GM18505 (cell line): ENCODE measurements around the gene TRAF7.
A peak's percentile ranks its signal among the peaks of the same experiment; 100 is the strongest.

Experiments used
- ATAC-seq: cut with Tn5 transposase; IDR thresholded peaks from one replicate; pipeline ENCODE4 v1.9.1; 2021; ENCODE audit not compliant: unreplicated experiment
- POLR2A ChIP-seq: IDR thresholded peaks from 4 replicates; pipeline ENCODE4 v1.6.1; 2011; ENCODE audit warnings: borderline replicate concordance; ENCODE audit not compliant: insufficient read depth, insufficient read length; ENCODE audit errors: extremely low read depth

The TRAF7 gene

GRCh38 chr16:2152695-2153506 is 2.7 kb upstream of the TRAF7 start:
- peak; percentile 50 for TF ChIP-seq POLR2A
- ATAC-seq = no peak

GRCh38 chr16:2154533-2155090 is 970 bp upstream of the TRAF7 start:
- ATAC-seq = no peak

DNA sequence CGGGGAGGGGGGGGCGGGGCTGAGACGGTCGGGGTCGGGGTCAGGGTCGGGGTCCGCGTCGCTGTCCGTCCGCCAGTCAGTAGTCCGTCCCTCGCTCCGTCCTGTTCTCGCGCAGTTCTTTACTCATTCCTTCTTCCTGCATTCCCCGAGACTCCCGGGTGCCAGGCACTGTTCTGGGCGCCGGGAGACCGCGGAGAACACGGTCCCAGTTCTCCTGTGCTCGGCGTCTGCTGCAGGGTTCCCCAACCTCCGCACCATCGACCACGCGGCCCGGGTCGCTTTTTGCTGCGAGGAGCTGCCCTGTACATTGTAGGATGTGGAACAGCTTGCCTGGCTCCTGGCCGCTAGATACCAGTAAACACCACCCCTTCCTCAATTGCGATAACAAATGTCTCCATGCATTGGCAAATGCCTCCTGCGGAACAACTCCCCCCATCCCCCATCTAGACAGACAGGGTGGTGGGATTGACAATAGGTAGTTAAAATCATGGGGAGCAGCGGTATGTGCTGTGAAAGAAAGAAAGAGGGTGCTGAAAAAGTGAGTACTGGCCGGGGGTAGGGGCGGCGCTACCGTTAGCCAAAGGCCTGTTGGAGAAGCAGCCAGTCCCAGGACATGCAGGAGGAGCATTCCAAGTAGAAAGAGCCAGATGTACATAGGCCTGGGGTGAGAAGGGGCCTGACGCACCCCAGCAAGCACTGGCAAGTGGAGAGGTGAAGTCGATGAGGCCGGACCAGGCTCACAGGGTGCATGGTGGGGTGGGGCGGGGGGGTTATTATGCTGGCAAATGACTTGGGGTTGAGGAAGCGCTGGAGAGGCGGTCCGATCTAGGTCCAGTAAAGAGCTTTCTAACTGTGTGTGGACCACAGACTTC is 631 bp downstream of the TRAF7 start:
- no peak for TF ChIP-seq POLR2A
- no peak for ATAC-seq

More at GRCh38 chr16:2154533-2155090, 970 bp upstream of the TRAF7 start:
- no peak for TF ChIP-seq POLR2A

DNA sequence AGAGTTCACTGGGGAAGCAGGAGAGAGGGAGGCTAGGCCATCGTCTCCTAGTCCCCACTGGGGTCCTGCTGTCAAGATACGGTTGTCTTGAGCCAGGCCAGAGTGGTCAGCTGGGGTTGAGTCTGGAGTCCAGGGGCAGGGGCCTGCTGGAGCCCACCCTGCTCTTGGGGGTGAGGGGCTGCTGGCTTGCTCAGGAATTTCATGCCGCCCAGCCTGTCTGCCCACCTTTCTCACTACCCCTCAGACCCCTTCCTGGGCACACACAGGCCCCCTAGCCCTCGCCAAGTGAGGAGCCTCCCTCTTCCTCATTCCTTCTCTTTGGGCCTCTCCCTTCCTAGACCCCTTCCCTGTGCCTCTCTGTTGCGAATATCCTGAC is 1.3 kb downstream of the TRAF7 start:
- no peak for TF ChIP-seq POLR2A
- ATAC-seq = no peak

DNA sequence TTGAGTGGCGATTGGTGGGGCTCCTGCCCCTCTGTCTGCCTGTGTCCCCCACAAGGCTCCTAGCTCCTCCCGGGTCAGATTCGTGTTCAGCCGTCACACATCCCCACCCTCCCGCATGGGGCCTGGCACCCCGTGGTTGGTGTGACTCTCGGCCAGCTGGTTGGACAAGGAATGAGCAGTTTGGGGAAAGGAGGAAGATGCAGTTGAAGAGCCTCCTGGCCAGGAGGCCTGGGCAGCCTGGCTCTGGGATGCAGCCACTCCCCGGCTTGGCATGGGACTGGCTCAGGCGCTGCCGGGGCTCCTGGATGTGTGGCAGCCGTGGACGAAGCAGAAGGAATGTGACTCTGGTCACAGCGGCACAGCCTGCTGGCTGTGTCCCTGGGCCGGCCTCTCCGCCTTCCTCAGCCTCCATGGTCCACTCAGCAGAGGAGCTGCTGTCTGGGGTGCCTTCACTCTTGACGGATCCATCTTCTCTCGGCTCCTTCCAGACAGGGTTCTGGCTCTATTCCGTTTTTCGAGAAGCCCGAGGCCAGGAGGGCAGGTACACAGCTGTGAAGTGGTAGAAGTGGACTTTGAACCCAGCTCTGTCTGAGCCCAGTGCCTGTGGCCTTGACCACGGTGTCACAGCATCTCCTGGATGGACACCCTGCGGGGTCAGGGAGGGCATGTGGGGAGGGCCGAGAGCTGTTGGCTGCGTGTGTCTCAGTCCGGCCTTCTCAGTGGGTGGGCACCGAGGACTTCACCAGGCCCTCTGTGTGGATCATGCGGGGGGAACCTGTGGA is 2.1 kb downstream of the TRAF7 start:
- no peak for ATAC-seq
- no peak for TF ChIP-seq POLR2A

DNA sequence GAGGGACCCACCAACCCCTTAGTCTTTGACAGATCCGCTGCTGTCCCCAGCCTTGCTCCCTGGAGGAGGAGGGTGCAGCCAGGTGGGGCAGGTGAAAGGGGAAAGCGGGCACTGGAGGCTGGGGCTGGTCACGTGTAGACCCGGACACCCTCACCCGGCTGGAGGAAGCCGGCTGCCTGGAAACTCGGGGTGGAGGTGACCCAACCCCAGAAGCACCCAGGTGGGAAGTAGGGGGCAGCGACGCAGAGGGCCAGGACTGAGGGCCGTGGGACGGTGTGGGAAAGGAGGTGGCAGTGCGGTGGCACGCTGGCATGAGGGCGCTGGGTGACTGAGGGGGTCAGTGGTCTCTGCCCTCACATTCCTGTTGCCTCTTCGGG is 2.7 kb downstream of the TRAF7 start:
- no peak for TF ChIP-seq POLR2A
- no peak for ATAC-seq

GRCh38 chr16:2159175-2159838 is 3.7 kb downstream of the TRAF7 start:
- ATAC-seq = no peak
- TF ChIP-seq POLR2A = no peak

GRCh38 chr16:2160915-2161551 is 5.5 kb downstream of the TRAF7 start:
- ATAC-seq = no peak
- no peak for TF ChIP-seq POLR2A

DNA sequence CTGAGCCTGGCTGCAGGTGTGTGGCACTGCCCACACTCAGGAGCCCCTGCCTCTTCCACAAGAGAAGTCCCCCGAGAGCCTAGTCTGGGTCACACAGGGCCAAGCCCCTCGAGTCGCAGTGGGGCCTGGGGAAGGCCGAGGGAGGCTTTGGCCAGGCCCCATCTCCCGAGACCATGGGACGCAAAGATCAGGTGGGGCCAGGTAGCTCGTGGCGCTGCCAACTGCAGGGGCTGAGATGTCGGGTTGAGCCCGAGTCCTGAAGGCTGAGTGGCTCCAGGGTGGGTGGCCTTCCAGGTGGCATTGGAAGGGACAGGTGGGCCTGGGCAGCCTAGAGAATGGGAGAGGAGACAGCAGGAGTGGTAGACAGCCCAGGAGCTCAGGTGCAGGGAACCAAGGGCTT is 6.3 kb downstream of the TRAF7 start:
- TF ChIP-seq POLR2A = no peak
- ATAC-seq = no peak

GRCh38 chr16:2162676-2163118 is 7.1 kb downstream of the TRAF7 start:
- ATAC-seq = no peak
- TF ChIP-seq POLR2A = no peak

DNA sequence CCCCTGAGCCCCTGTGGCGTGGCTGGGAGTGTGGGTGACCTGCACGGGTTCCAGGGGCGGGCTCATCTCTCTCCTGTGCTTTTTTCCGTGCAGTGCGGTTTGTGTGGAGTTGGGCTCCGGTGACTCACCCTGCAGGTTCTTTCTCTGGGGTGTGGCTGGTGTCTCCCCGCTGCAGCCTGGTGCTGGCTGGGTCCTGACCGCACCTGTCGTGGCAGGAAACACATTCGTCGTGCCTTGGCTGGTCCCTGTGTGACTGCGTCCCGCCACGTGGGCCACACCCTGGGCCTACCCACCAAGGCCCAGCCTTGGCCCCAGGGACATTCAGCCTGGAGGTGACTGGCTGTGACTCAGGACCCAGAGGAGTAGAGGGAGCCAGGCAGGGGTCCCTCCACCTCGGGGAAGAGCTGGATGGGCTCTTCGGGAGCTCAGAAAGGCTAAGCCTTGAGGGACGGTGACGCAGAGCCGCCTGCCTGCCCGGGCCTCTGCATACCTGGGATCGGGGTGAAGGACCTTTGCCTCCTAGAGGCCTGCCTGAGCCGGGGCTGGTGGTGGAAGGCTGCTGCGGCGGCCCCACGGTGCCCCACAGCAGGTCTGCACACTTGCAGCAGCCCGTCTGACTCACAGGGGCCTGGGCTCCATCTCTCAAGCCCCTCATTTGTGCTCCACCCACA is 7.8 kb downstream of the TRAF7 start:
- TF ChIP-seq POLR2A = no peak
- ATAC-seq = no peak
